Bronchial epithelial cell (primary cell): ENCODE data around the gene DNAH12. TPM values are rescaled to one million over a fixed set of nuclear protein-coding genes. Genes with fewer than 3 reads are reported as not detected.
A peak's percentile ranks its signal among the peaks of the same experiment; 100 is the strongest.

Experiments
- DNase-seq: peaks from one replicate; pipeline ENCODE4 v3.0.0-alpha.2; 2010; ENCODE audit warnings: low read depth
- FAIRE-seq: peaks from 2 replicates; lab custom pipeline; 2011; peaks lifted over from hg19 to GRCh38; lab: Jason Lieb, UNC
- H3K27me3 ChIP-seq: 2 replicates; pipeline ENCODE4 v1.5.1; 2011; ENCODE audit warnings: low read length; ENCODE audit not compliant: control insufficient read depth, insufficient read depth
- H3K36me3 ChIP-seq: 2 replicates; pipeline ENCODE4 v1.5.1; 2011; ENCODE audit warnings: low read length; ENCODE audit not compliant: control insufficient read depth, insufficient read depth
- H3K4me3 ChIP-seq: 2 replicates; pipeline ENCODE4 v1.5.1; 2011; ENCODE audit warnings: mild to moderate bottlenecking, low read depth, low read length, control low read depth
- total RNA-seq: library from RNA; depleted of rRNA; stranded (reverse); fragments of >200 nt; gene quantifications from 2 replicates; pipeline ENCODE4 v1.2.1, GENCODE V29; 2014
- TF ChIP-seq, protein P1 (sequence below): IDR thresholded peaks from 2 replicates; pipeline ENCODE4 v1.5.1; 2011; ENCODE audit warnings: mild to moderate bottlenecking, moderate library complexity, low read length, control low read depth, inconsistent platforms; ENCODE audit not compliant: insufficient read depth, severe bottlenecking

Gene DNAH12
- total RNA-seq, 1 donor from 2014 or later = under 0.01 TPM

DNA sequence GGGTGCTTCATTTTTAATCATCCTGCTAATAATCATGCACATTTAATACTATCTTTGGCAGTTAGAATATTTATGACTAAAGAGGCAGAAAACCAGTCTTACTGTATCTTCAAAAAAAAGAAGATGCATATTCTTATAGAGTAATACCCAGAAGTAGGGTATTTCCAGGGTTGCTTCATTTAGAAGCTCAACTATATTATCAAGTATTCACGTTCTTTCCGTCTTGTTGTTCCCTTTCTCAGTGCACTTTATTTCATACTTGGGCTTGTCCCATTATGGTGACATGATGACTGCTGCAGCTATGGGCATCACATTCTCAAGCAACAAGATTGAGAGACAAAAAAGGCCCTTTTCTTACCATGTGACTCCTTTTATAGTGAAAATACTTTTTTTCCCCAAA lies 154.9 kb downstream of the DNAH12 start:
- Histone ChIP-seq H3K4me3 (no peak overlapping the region), H3K27me3 (no peaks in the 10 kb centered on the region), H3K36me3 (no peaks in the 10 kb centered on the region)
- TF ChIP-seq, protein P1, sequence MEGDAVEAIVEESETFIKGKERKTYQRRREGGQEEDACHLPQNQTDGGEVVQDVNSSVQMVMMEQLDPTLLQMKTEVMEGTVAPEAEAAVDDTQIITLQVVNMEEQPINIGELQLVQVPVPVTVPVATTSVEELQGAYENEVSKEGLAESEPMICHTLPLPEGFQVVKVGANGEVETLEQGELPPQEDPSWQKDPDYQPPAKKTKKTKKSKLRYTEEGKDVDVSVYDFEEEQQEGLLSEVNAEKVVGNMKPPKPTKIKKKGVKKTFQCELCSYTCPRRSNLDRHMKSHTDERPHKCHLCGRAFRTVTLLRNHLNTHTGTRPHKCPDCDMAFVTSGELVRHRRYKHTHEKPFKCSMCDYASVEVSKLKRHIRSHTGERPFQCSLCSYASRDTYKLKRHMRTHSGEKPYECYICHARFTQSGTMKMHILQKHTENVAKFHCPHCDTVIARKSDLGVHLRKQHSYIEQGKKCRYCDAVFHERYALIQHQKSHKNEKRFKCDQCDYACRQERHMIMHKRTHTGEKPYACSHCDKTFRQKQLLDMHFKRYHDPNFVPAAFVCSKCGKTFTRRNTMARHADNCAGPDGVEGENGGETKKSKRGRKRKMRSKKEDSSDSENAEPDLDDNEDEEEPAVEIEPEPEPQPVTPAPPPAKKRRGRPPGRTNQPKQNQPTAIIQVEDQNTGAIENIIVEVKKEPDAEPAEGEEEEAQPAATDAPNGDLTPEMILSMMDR = no peak
- no peak for FAIRE-seq
- no peak for DNase-seq

DNA sequence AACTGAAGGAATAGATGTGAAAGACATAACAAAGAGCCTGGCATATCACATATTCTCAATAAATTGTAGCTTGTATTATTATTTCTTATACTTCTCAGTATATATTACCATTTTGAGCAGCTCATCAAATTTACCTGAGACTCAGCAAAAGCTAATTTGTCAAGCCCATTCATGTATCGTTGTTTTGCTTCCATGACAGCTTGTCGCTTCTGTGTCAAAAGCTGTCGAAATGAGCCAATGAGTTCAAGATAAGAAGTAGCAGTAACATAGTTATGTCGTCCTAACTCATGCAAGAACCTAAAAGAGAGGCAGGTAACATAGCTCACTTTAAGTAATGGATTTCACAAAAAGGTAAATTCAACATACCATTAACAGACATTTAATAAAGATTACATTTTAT lies 157.8 kb downstream of the DNAH12 start:
- DNase-seq = no peak
- Histone ChIP-seq H3K36me3 (no peaks in the 10 kb centered on the region), H3K27me3 (no peaks in the 10 kb centered on the region), H3K4me3 (no peak overlapping the region)
- TF ChIP-seq, protein P1 = no peak
- no peak for FAIRE-seq

DNA sequence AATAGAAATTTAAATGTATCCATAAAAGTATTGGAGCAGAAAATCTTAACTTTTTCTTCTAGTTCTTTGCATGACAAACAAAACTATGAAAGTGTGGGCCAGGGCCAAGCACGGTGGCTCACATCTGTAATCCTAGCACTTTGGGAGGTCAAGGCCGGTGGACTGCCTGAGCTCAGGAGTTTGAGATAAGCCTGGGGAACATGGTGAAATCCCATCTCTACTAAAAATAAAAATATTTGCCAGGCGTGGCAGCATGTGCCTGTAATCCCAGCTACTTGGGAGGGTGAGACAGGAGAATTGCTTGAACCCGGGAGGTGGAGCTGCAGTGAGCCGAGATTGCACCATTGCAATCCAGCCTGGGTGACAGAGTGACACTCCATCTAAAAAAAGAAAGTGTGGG lies 158.6 kb downstream of the DNAH12 start:
- DNase-seq (no peak), FAIRE-seq (no peak)
- TF ChIP-seq, protein P1 = no peak

DNA sequence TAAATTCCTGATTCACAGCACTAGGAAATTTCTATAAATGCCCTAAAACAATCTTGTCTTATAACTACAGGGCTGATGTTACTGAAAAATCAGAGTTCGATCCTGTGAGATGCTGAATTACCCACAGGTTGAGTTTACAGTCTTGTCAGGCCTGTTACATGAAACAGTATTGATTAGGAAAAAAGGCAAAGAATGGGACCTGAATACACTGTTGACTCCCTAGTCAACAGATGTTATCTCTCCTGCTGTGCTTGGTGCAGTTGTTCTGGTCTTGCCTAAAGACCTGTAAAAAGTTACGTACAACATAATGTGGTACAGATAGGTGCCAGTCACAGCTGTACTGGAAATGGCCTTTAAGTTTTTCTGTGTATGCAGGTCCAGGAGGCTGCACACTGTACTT lies 160.3 kb downstream of the DNAH12 start:
- TF ChIP-seq, protein P1 = no peak
- FAIRE-seq = no peak
- no peaks in the 10 kb centered on the region for H3K36me3 ChIP-seq
- no peak overlapping the region for H3K4me3 ChIP-seq
- no peak for DNase-seq
- no peaks in the 10 kb centered on the region for H3K27me3 ChIP-seq

More for the DNA sequence above, 158.6 kb downstream of the DNAH12 start:
- Histone ChIP-seq H3K36me3 (no peaks in the 10 kb centered on the region), H3K27me3 (no peaks in the 10 kb centered on the region), H3K4me3 (no peak overlapping the region)

DNA sequence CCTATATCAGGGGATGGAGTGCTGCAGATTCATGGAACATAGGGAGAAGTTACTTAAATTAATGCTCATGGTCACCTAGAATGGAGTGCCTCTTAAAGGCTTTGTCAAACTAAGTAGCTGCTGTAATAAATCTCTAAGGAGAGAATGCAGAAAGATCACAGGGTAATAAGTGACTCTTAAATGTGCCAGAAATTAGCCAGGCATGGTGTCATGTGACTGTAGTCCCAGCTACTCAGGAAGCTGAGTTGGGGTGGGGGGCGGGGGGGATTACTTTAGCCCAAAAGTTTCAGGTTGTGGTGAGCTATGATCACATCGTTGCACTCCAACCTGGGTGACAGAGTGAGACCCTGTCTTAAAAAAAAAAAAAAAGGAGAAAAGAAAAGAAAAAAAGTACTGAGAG lies 160.7 kb downstream of the DNAH12 start:
- no peak for DNase-seq
- Histone ChIP-seq H3K4me3 (no peak overlapping the region), H3K36me3 (no peaks in the 10 kb centered on the region), H3K27me3 (no peaks in the 10 kb centered on the region)
- FAIRE-seq = no peak
- TF ChIP-seq, protein P1 = no peak

DNA sequence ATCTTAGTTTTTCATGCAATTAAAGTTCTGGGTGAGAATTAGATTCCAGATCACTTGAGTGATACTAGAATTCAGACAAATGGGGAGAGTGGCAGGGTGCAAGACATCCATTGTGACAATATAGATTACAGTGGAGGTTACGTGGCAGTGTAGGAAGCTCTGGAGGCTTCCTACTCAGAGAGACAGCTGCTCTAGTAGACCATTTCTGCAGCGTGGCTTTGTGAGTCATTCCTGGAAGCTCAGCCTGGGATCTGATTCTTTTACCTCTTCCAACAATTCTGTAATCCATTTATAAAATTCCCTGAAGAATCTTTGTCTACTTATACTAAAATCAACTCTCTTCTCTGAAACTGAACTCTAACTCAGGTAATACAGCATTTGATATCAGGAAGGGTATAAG lies 161.2 kb downstream of the DNAH12 start:
- H3K27me3 ChIP-seq = peaks cover under 1% of the 10 kb centered on the region
- no peak for FAIRE-seq
- no peaks in the 10 kb centered on the region for H3K36me3 ChIP-seq
- H3K4me3 ChIP-seq = no peak overlapping the region
- TF ChIP-seq, protein P1 = no peak
- peak; percentile 10 for DNase-seq
